Activated CD4-positive, alpha-beta T cell treated with anti-CD3 and anti-CD28 coated beads, Interleukin-10, Interleukin-2, amounts not matched to agents 100 ng/mL and 50 ng/mL, durations not matched to agents 16 hours and 8 hours (primary cell): ENCODE results near the gene SOD3.

Experiments
- DNase-seq: peaks from one replicate; pipeline ENCODE4 v3.0.0-alpha.2; 2020

Gene SOD3

GRCh38 chr4:24845902-24846301, 50.5 kb downstream of the SOD3 start:
- no peak for DNase-seq

GRCh38 chr4:24846716-24847115, 51.3 kb downstream of the SOD3 start:
- no peak for DNase-seq

GRCh38 chr4:24849351-24849750, 54.0 kb downstream of the SOD3 start:
- no peak for DNase-seq

- DNase-seq = no peak
Measured at GRCh38 chr4:24849756-24850155, 54.4 kb downstream of the SOD3 start.
